C1 segment of cervical spinal cord (tissue), 14 donors: ENCODE data around the gene OR9A2.

ENCODE experiments used
- DNase-seq, 14 donors: peaks; one replicate each; lab custom pipeline; 2025; lab: John Stamatoyannopoulos, UW

The OR9A2 gene

GRCh38 chr7:143027032-143027431, at the start of gene OR9A2:
TSS of gene OR9A2 (minus strand) at chr7:143027132. CDS start at chr7:143027132, 0 bp downstream.
- no peak for DNase-seq

- DNase-seq, result no peak
Observed at GRCh38 chr7:143074141-143074540, 47.2 kb upstream of the OR9A2 start.

GRCh38 chr7:143073556-143073955, 46.6 kb upstream of the OR9A2 start:
- no peak for DNase-seq

- DNase-seq, result no peak
Observed at GRCh38 chr7:143069912-143070500, 43.1 kb upstream of the OR9A2 start.

GRCh38 chr7:143068446-143068845, 41.5 kb upstream of the OR9A2 start:
- DNase-seq, result no peak

GRCh38 chr7:143063741-143064140, 36.8 kb upstream of the OR9A2 start:
- no peak for DNase-seq

GRCh38 chr7:143055754-143056153, 28.8 kb upstream of the OR9A2 start:
- no peak for DNase-seq

GRCh38 chr7:143054621-143055020, 27.7 kb upstream of the OR9A2 start:
- no peak for DNase-seq

- no peak for DNase-seq
Observed at GRCh38 chr7:143052041-143052440, 25.1 kb upstream of the OR9A2 start, which contains the start of gene OR6V1. TSS of gene OR6V1 (plus strand) at chr7:143052341. CDS start at chr7:143052341, 0 bp downstream.

- no peak for DNase-seq
Observed at GRCh38 chr7:143050931-143051330, 24.0 kb upstream of the OR9A2 start.

GRCh38 chr7:143049362-143049761, 22.4 kb upstream of the OR9A2 start:
- no peak for DNase-seq

- no peak for DNase-seq
Observed at GRCh38 chr7:143048827-143049226, 21.9 kb upstream of the OR9A2 start.

GRCh38 chr7:143047326-143047725, 20.4 kb upstream of the OR9A2 start:
- DNase-seq, result no peak

- no peak for DNase-seq
Observed at GRCh38 chr7:143046426-143046851, 19.5 kb upstream of the OR9A2 start.

GRCh38 chr7:143043391-143043790, 16.5 kb upstream of the OR9A2 start:
- no peak for DNase-seq

GRCh38 chr7:143042790-143043271, 15.9 kb upstream of the OR9A2 start:
- no peak for DNase-seq

GRCh38 chr7:143042159-143042789, 15.3 kb upstream of the OR9A2 start:
- no peak for DNase-seq

GRCh38 chr7:143041346-143041745, 14.4 kb upstream of the OR9A2 start:
- DNase-seq, result no peak

GRCh38 chr7:143040209-143040715, 13.3 kb upstream of the OR9A2 start:
- DNase-seq, result no peak

- no peak for DNase-seq
Observed at GRCh38 chr7:143038635-143039034, 11.7 kb upstream of the OR9A2 start.

GRCh38 chr7:143027683-143028082, 751 bp upstream of the OR9A2 start:
- DNase-seq, result no peak

GRCh38 chr7:143025371-143025770, 1.6 kb downstream of the OR9A2 start:
- no peak for DNase-seq

GRCh38 chr7:143023047-143023446, 3.9 kb downstream of the OR9A2 start:
- no peak for DNase-seq
